H9 (cell line): ENCODE results near the gene TNFRSF18. TPM values are rescaled to one million over a fixed set of nuclear protein-coding genes. Genes with fewer than 3 reads are reported as not detected.

Experiments used
- DNase-seq: peaks from one replicate; pipeline ENCODE4 v3.0.0-alpha.2; 2017
- H2AFZ ChIP-seq: one replicate; pipeline ENCODE4 v1.6.1; 2013; ENCODE audit warnings: mild to moderate bottlenecking, low read length, control low read depth, moderate library complexity
- H2AK5ac ChIP-seq: 2 replicates; pipeline ENCODE4 v1.6.1; 2013; ENCODE audit warnings: low read length, control low read depth, mixed read lengths; ENCODE audit not compliant: insufficient read length
- H2BK120ac ChIP-seq: one replicate; pipeline ENCODE4 v1.6.1; 2013; ENCODE audit warnings: low read depth, mild to moderate bottlenecking, low read length, control low read depth, inconsistent platforms; ENCODE audit not compliant: poor library complexity, severe bottlenecking
- H2BK12ac ChIP-seq: 2 replicates; pipeline ENCODE4 v1.6.1; 2013; ENCODE audit warnings: low read length, control low read depth, mixed read lengths, low read depth; ENCODE audit not compliant: insufficient read length
- H2BK15ac ChIP-seq: 2 replicates; pipeline ENCODE4 v1.6.1; 2013; ENCODE audit warnings: low read depth, low read length, control low read depth
- H2BK20ac ChIP-seq: one replicate; pipeline ENCODE4 v1.6.1; 2013; ENCODE audit warnings: low read depth, mild to moderate bottlenecking, low read length, control low read depth, inconsistent platforms; ENCODE audit not compliant: poor library complexity, severe bottlenecking
- H2BK5ac ChIP-seq: 2 replicates; pipeline ENCODE4 v1.6.1; 2013; ENCODE audit warnings: low read length, control low read depth, mixed read lengths; ENCODE audit not compliant: insufficient read length
- H3K14ac ChIP-seq: 2 replicates; pipeline ENCODE4 v1.6.1; 2013; ENCODE audit warnings: low read length, control low read depth; ENCODE audit not compliant: insufficient read depth
- H3K18ac ChIP-seq: 2 replicates; pipeline ENCODE4 v1.6.1; 2013; ENCODE audit warnings: low read depth, mild to moderate bottlenecking, mixed read lengths, low read length, control low read depth; ENCODE audit not compliant: insufficient read length
- H3K23ac ChIP-seq: 2 replicates; pipeline ENCODE4 v1.6.1; 2013; ENCODE audit warnings: low read length, control low read depth, mixed read lengths, low read depth; ENCODE audit not compliant: insufficient read length
- H3K23me2 ChIP-seq: 2 replicates; pipeline ENCODE4 v1.6.1; 2013; ENCODE audit warnings: low read depth, mild to moderate bottlenecking, mixed read lengths, low read length, control low read depth; ENCODE audit not compliant: insufficient read length, poor library complexity, severe bottlenecking
- H3K27ac ChIP-seq: 2 replicates; pipeline ENCODE4 v1.5.1; 2013; ENCODE audit warnings: low read length, control low read depth, mixed read lengths, low read depth; ENCODE audit not compliant: insufficient read length
- H3K27me3 ChIP-seq: 2 replicates; pipeline ENCODE4 v1.6.1; 2013; ENCODE audit warnings: low read length, control low read depth, inconsistent platforms; ENCODE audit not compliant: insufficient read depth
- H3K4ac ChIP-seq: 2 replicates; pipeline ENCODE4 v1.6.1; 2013; ENCODE audit warnings: low read depth, mild to moderate bottlenecking, control low read depth, inconsistent platforms, low read length, moderate library complexity
- H3K4me1 ChIP-seq: 2 replicates; pipeline ENCODE4 v1.6.1; 2013; ENCODE audit warnings: low read length, control low read depth, inconsistent platforms; ENCODE audit not compliant: insufficient read depth
- H3K4me2 ChIP-seq: 2 replicates; pipeline ENCODE4 v1.6.1; 2013; ENCODE audit warnings: low read length, control low read depth, mixed read lengths; ENCODE audit not compliant: insufficient read length, insufficient read depth
- H3K56ac ChIP-seq: 2 replicates; pipeline ENCODE4 v1.6.1; 2013; ENCODE audit warnings: low read depth, mild to moderate bottlenecking, mixed read lengths, low read length, control low read depth; ENCODE audit not compliant: insufficient read length
- H3K79me1 ChIP-seq: 2 replicates; pipeline ENCODE4 v1.6.1; 2013; ENCODE audit warnings: low read depth, mild to moderate bottlenecking, moderate library complexity, low read length, control low read depth, inconsistent platforms; ENCODE audit not compliant: insufficient read depth, poor library complexity, severe bottlenecking
- H3K79me2 ChIP-seq: 2 replicates; pipeline ENCODE4 v1.6.1; 2013; ENCODE audit warnings: low read length, control low read depth, inconsistent platforms; ENCODE audit not compliant: insufficient read depth
- H3K9ac ChIP-seq: 2 replicates; pipeline ENCODE4 v1.6.1; 2013; ENCODE audit warnings: low read length, control low read depth, mixed read lengths; ENCODE audit not compliant: insufficient read length; ENCODE audit errors: extremely low read depth
- H3K9me3 ChIP-seq: one replicate; pipeline ENCODE4 v1.6.1; 2013; ENCODE audit warnings: low read depth, low read length, inconsistent platforms; ENCODE audit not compliant: control insufficient read depth
- H3T11ph ChIP-seq: one replicate; pipeline ENCODE4 v1.6.1; 2013; ENCODE audit warnings: mild to moderate bottlenecking, low read length, control low read depth, inconsistent platforms
- H4K20me1 ChIP-seq: one replicate; pipeline ENCODE4 v1.6.1; 2013; ENCODE audit not compliant: control insufficient read depth, insufficient read length, insufficient read depth
- H4K5ac ChIP-seq: 2 replicates; pipeline ENCODE4 v1.6.1; 2013; ENCODE audit warnings: low read depth, mild to moderate bottlenecking, mixed read lengths, low read length, control low read depth; ENCODE audit not compliant: insufficient read length
- H4K8ac ChIP-seq: replicated peaks from 2 replicates; pipeline ENCODE4 v1.6.1; 2013; ENCODE audit warnings: low read length, control low read depth, mixed read lengths, low read depth; ENCODE audit not compliant: insufficient read length
- H4K91ac ChIP-seq: 2 replicates; pipeline ENCODE4 v1.6.1; 2013; ENCODE audit warnings: low read depth, mild to moderate bottlenecking, moderate library complexity, mixed read lengths, low read length, control low read depth; ENCODE audit not compliant: insufficient read length
- H3K27ac Mint-ChIP-seq, 3 experiments: 2 replicates in 2 of 3; 3 replicates in 1 of 3; pipeline ENCODE4 v1.8.0; 2020 to 2021; ENCODE audit warnings: mixed read lengths in 3 of 3, mild to moderate bottlenecking in 1 of 3, moderate library complexity in 1 of 3
- H3K27me3 Mint-ChIP-seq: 2 replicates; pipeline ENCODE4 v1.8.0; 2021; ENCODE audit warnings: low read depth, mild to moderate bottlenecking, moderate library complexity, mixed read lengths
- H3K36me3 Mint-ChIP-seq, 3 experiments: 2 replicates in 2 of 3; 3 replicates in 1 of 3; pipeline ENCODE4 v1.8.0; 2020 to 2021; ENCODE audit warnings: low read depth in 3 of 3, mixed read lengths in 3 of 3; ENCODE audit not compliant: insufficient read depth in 1 of 3
- H3K4me1 Mint-ChIP-seq, 2 experiments: 2 replicates each; pipeline ENCODE4 v1.8.0; 2020; ENCODE audit warnings: mixed read lengths in 2 of 2
- H3K4me3 Mint-ChIP-seq, 2 experiments: 2 replicates in 1 of 2; 3 replicates in 1 of 2; pipeline ENCODE4 v1.8.0; 2020 to 2021; ENCODE audit warnings: mild to moderate bottlenecking in 2 of 2, mixed read lengths in 2 of 2, moderate library complexity in 1 of 2
- H3K9me3 Mint-ChIP-seq, 2 experiments: 2 replicates in 1 of 2; 3 replicates in 1 of 2; pipeline ENCODE4 v1.8.0; 2020; ENCODE audit warnings: mild to moderate bottlenecking in 2 of 2, mixed read lengths in 2 of 2, moderate library complexity in 1 of 2
- WGBS: extraction: QIAGEN DNeasy Blood & Tissue Kit; methylation state at CpG from one replicate; pipeline ENCODE4 v1.1.7; 2013; ENCODE audit warnings: missing lambda C conversion rate, low lambda C conversion rate, mixed read lengths; ENCODE audit not compliant: insufficient read length; ENCODE audit errors: extremely low coverage; 5-methylcytosine and 5-hydroxymethylcytosine counted together
- total RNA-seq: library from RNA; stranded (reverse); gene quantifications from 2 replicates; pipeline ENCODE4 v1.2.1, GENCODE V29; 2021
- TF ChIP-seq, protein P1 (sequence below): fragments of 200-600 bp; sonication (generic); conservative IDR thresholded peaks from 3 replicates; pipeline ENCODE4 v1.8.0; 2021; ENCODE audit warnings: antibody characterized with exemption, mild to moderate bottlenecking

Gene TNFRSF18
- total RNA-seq, 1 experiment from 2014 or later: 2.0 TPM

DNA sequence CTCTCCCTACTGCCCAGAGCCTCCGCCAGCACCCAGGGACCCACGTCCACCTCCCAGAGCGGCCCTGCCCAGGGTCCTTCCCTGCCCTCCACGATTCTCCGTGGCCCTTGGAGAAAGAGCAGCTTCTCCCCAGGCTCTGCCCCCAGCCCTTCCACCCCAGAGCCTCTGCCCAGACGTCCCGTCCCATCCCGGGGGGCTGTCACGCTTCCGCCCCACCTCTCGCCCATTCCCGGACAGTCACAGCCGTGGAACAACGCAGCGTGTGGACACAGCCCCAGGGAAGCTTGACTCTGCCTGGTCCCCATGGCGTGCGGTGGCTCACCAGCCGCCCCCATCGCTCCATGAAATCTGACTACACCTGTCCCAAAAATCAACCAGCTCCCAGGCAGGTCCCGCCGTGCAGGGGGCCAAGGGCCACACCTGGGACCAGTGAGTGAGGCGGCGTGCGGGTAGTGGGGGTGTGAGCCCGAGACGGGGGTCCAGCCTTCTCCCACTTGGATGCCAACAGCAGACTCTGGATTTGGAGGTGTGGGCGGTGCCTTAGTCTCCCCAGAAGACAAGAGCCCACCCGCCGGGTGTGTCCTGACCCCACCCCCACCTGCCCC is 45.2 kb downstream of the TNFRSF18 start:
- Histone ChIP-seq H2BK5ac (no peak overlapping the region), H3K79me1 (no peaks in the 10 kb centered on the region), H4K8ac (no peak overlapping the region), H4K5ac (no peak overlapping the region), H3K23me2 (peaks cover 8% of the 10 kb centered on the region), H4K20me1 (no peaks in the 10 kb centered on the region), H3K56ac (no peak overlapping the region), H3K9ac (no peak overlapping the region), H3T11ph (no peak overlapping the region), H3K14ac (peak overlapping the region; percentile 32; the same call in 1 of the 2 replicates), H3K9me3 (no peaks in the 10 kb centered on the region), H2AK5ac (no peak overlapping the region), H3K4me1 (no peaks in the 10 kb centered on the region), H3K4me2 (no peak overlapping the region), H3K27ac (no peak overlapping the region), H2BK15ac (no peak overlapping the region), H2BK20ac (no peak overlapping the region), H2BK120ac (no peak overlapping the region), H2AFZ (no peak overlapping the region), H2BK12ac (no peak overlapping the region), H3K4ac (no peak overlapping the region), H3K79me2 (no peaks in the 10 kb centered on the region), H4K91ac (no peak overlapping the region), H3K18ac (no peak overlapping the region), H3K27me3 (no peaks in the 10 kb centered on the region), H3K23ac (no peak overlapping the region)
- Mint-ChIP-seq H3K4me3 (no peak overlapping the region), H3K27ac (no peak overlapping the region; a peak in 1 of 7 replicates), H3K9me3 (peaks cover 0 to 2% of the 10 kb centered on the region in 2 experiments; a peak in 1 of 5 replicates), H3K27me3 (peaks cover 8% of the 10 kb centered on the region), H3K36me3 (peaks cover 0 to 3% (median 0%) of the 10 kb centered on the region in 3 experiments; a peak in 3 of 7 replicates), H3K4me1 (peaks cover 15 to 31% of the 10 kb centered on the region in 2 experiments)
- TF ChIP-seq, protein P1, sequence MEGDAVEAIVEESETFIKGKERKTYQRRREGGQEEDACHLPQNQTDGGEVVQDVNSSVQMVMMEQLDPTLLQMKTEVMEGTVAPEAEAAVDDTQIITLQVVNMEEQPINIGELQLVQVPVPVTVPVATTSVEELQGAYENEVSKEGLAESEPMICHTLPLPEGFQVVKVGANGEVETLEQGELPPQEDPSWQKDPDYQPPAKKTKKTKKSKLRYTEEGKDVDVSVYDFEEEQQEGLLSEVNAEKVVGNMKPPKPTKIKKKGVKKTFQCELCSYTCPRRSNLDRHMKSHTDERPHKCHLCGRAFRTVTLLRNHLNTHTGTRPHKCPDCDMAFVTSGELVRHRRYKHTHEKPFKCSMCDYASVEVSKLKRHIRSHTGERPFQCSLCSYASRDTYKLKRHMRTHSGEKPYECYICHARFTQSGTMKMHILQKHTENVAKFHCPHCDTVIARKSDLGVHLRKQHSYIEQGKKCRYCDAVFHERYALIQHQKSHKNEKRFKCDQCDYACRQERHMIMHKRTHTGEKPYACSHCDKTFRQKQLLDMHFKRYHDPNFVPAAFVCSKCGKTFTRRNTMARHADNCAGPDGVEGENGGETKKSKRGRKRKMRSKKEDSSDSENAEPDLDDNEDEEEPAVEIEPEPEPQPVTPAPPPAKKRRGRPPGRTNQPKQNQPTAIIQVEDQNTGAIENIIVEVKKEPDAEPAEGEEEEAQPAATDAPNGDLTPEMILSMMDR: no peak
- DNase-seq: no peak
- WGBS: no CpG with 5 or more reads among the region's 29 CpGs
